Upper lobe of left lung (tissue), 4 donors: Measurements from ENCODE around the gene NPFFR1.

ENCODE experiments used
- CTCF ChIP-seq, 6 experiments: fragments of 450-650 bp in 4 of 6; fragments of 200-600 bp in 2 of 6; sonication (generic) in 2 of 6; IDR thresholded peaks; one replicate each; pipeline ENCODE4 v1.5.1; 2016 to 2019; ENCODE audit warnings: antibody characterized with exemption in 6 of 6
- EP300 ChIP-seq, 4 donors: sonication (generic); formaldehyde crosslinking; IDR thresholded peaks; one replicate each; pipeline ENCODE4 v1.5.1; 2017; ENCODE audit warnings: antibody characterized with exemption in 4 of 4, control low read depth in 2 of 4
- POLR2A ChIP-seq, 4 donors: fragments of 450-650 bp; IDR thresholded peaks; one replicate each; pipeline ENCODE4 v1.5.1; 2016 to 2017; ENCODE audit warnings: antibody characterized with exemption in 4 of 4, mild to moderate bottlenecking in 2 of 4
- POLR2AphosphoS5 ChIP-seq, 2 donors: sonication (generic); formaldehyde crosslinking; IDR thresholded peaks; one replicate each; pipeline ENCODE4 v1.5.1; 2017; ENCODE audit warnings: antibody characterized with exemption in 2 of 2

- TF ChIP-seq CTCF (IDR thresholded peaks at IDR 0.05) (no peak), POLR2A (IDR thresholded peaks at IDR 0.05) (no peak), POLR2AphosphoS5 (IDR thresholded peaks at IDR 0.05) (no peak), EP300 (IDR thresholded peaks at IDR 0.05) (no peak)
These were observed 32.0 kb upstream of the NPFFR1 start for GRCh38 chr10:70315815-70316214.
